A549 (cell line): ENCODE results near the gene PTGFRN. TPM values are rescaled to one million over a fixed set of nuclear protein-coding genes. Genes with fewer than 3 reads are reported as not detected.
A peak's percentile ranks its signal among the peaks of the same experiment; 100 is the strongest.

Experiments
- ATAC-seq, 2 experiments: fragments of 200-7000 bp in 1 of 2; fragments of >200 bp in 1 of 2; cut with Nextera tagmentation in 1 of 2; cut with Tn5 transposase in 1 of 2; 3 replicates each; pipeline versions ENCODE4 v1.8.0 to v1.9.1; 2018 to 2020; ENCODE audit warnings: mild to moderate bottlenecking in 1 of 2, moderate library complexity in 1 of 2
- CTCF ChIA-PET: fragments of 300-600 bp; sonication (Branson Sonifier 250); formaldehyde crosslinking; extraction: SDS; loops from one replicate; lab custom pipeline; 2021; ENCODE audit warnings: antibody characterized with exemption, inconsistent platforms; lab: Yijun Ruan, JAX
- POLR2A ChIA-PET: fragments of 350-600 bp; formaldehyde crosslinking; extraction: SDS; loops from one replicate; lab custom pipeline; 2021; ENCODE audit warnings: antibody characterized with exemption, inconsistent platforms; lab: Yijun Ruan, JAX
- DNase-seq, 2 experiments: peaks; one replicate each; pipeline versions ENCODE4 v3.0.0 to v3.0.0-alpha.2; 2011 to 2016; ENCODE audit warnings: low read depth in 1 of 2, low spot score in 1 of 2
- FAIRE-seq: peaks from 2 replicates; lab custom pipeline; 2011; peaks lifted over from hg19 to GRCh38; lab: Jason Lieb, UNC
- H3K27ac ChIP-seq, 2 experiments: fragments of >200 bp; sonication (Bioruptor Twin); formaldehyde crosslinking; 3 replicates each; pipeline ENCODE4 v1.5.1; 2016 to 2017
- H3K4me1 ChIP-seq: fragments of >200 bp; sonication (Bioruptor Twin); formaldehyde crosslinking; 3 replicates; pipeline ENCODE4 v1.6.1; 2016
- H3K4me2 ChIP-seq: fragments of >200 bp; sonication (Bioruptor Twin); formaldehyde crosslinking; 3 replicates; pipeline ENCODE4 v1.6.1; 2016
- H3K4me3 ChIP-seq: fragments of >200 bp; sonication (Bioruptor Twin); formaldehyde crosslinking; 3 replicates; pipeline ENCODE4 v1.5.1; 2016
- H3K9me3 ChIP-seq: fragments of >200 bp; sonication (Bioruptor Twin); formaldehyde crosslinking; 3 replicates; pipeline ENCODE4 v1.6.1; 2016
- BHLHE40 ChIP-seq: IDR thresholded peaks from 2 replicates; pipeline ENCODE4 v1.6.1; 2012; ENCODE audit warnings: low read depth, low read length, inconsistent platforms
- CTCF ChIP-seq: fragments of >200 bp; sonication (Bioruptor Twin); formaldehyde crosslinking; IDR thresholded peaks from 3 replicates; pipeline ENCODE4 v1.5.1; 2016
- E2F6 ChIP-seq: IDR thresholded peaks from 2 replicates; pipeline ENCODE4 v1.6.1; 2012; ENCODE audit warnings: low read depth, borderline replicate concordance
- GATA3 ChIP-seq: IDR thresholded peaks from 2 replicates; pipeline ENCODE4 v1.6.1; 2012; ENCODE audit warnings: borderline replicate concordance
- HOXB13 ChIP-seq: fragments of 250-450 bp; sonication (Bioruptor Pico); IDR thresholded peaks from 2 replicates; pipeline ENCODE4 v1.5.0; 2020; ENCODE audit warnings: low read depth, mild to moderate bottlenecking, moderate library complexity
- JUN ChIP-seq, 2 experiments: fragments of >200 bp; sonication (Bioruptor Twin); formaldehyde crosslinking; IDR thresholded peaks; 2 replicates in 1 of 2; 3 replicates in 1 of 2; pipeline ENCODE4 v1.6.1; 2016 to 2017
- MAZ ChIP-seq: fragments of 150-350 bp; IDR thresholded peaks from 2 replicates; pipeline ENCODE4 v1.6.1; 2014; ENCODE audit warnings: antibody characterized with exemption, low read depth, low read length, borderline replicate concordance
- NR3C1 ChIP-seq: fragments of >200 bp; sonication (Bioruptor Twin); formaldehyde crosslinking; IDR thresholded peaks from 3 replicates; pipeline ENCODE4 v1.6.1; 2017
- TFCP2L1 ChIP-seq: fragments of 250-450 bp; sonication (Bioruptor Pico); IDR thresholded peaks from 2 replicates; pipeline ENCODE4 v1.5.0; 2021; ENCODE audit warnings: mild to moderate bottlenecking
- ZFP36 ChIP-seq: fragments of 450-650 bp; IDR thresholded peaks from 2 replicates; pipeline ENCODE4 v1.6.1; 2014; ENCODE audit warnings: borderline replicate concordance; ENCODE audit not compliant: partially characterized antibody
- WGBS: methylation state at CpG from one replicate; pipeline ENCODE4 v1.1.6; 2017; ENCODE audit errors: missing lambda C conversion rate; 5-methylcytosine and 5-hydroxymethylcytosine counted together
- polyA plus RNA-seq, 4 experiments: library from polyadenylated mRNA; depleted of rRNA in 3 of 4; stranded (reverse); fragments of >200 nt; fragmentation: RNase III in 1 of 4; extraction: RNeasy Plus Mini Kit Qiagen cat#74134 plus additional on column Dnase treatment in 1 of 4; gene quantifications; 2 replicates in 3 of 4; 3 replicates in 1 of 4; pipeline ENCODE4 v1.2.3, GENCODE V29; 2011 to 2017

Gene PTGFRN
- polyA plus RNA-seq, 2 of the 4 experiments (the other 2 are of a cell fraction) = 17.4 to 39.0 TPM

- no peak for FAIRE-seq
- ATAC-seq = peak in 1 of 2 experiments; percentile 44; a peak in 3 of 6 replicates
- TF ChIP-seq BHLHE40 = no peak
- TF ChIP-seq GATA3 = no peak
- TF ChIP-seq JUN (IDR thresholded peaks at IDR 0.05) = no peak
- DNase-seq = no peak
- Histone ChIP-seq H3K4me2 (0 out of 3 replicates have a peak overlapping the region, but pooled peaks have one; percentile 10), H3K4me1 (peaks cover 41% of the 10 kb centered on the region), H3K27ac (peak overlapping the region; percentile 68 to 81; a peak in 5 of 6 replicates), H3K4me3 (no peak overlapping the region), H3K9me3 (0 out of 3 replicates have a peak, but pooled peaks cover 3% of the 10 kb centered on the region)
- ChIA-PET CTCF (interaction anchor here (0.7 to 1.9 kb wide), 3 partner anchors 130 to 177 kb away, joined by 3 to 7 read pairs (median 3); no protein-coding TSS in a partner anchor), POLR2A (no interaction called here)
- WGBS = 81% methylated on average over 5 of the region's 5 CpGs
These were observed 7.7 kb upstream of the PTGFRN start for GRCh38 chr1:116902027-116902426.

GRCh38 chr1:116902723-116903383, 6.9 kb upstream of the PTGFRN start:
- 0 out of 3 replicates have a peak, but pooled peaks cover 3% of the 10 kb centered on the region for H3K9me3 ChIP-seq
- FAIRE-seq (no peak), DNase-seq (no peak), ATAC-seq (no peak; a peak in 1 of 6 replicates)
- CTCF ChIA-PET = interaction anchor here (0.8 to 1.9 kb wide), 2 partner anchors 130 to 166 kb away, joined by 3 to 7 read pairs; no protein-coding TSS in a partner anchor
- H3K27ac ChIP-seq = peak overlapping the region; percentile 68 to 81; a peak in 5 of 6 replicates
- POLR2A ChIA-PET = no interaction called here
- H3K4me3 ChIP-seq = no peak overlapping the region
- peaks cover 41% of the 10 kb centered on the region for H3K4me1 ChIP-seq
- WGBS = 78% methylated on average over 3 of the region's 3 CpGs
- no peak overlapping the region for H3K4me2 ChIP-seq
- TF ChIP-seq MAZ (no peak), HOXB13 (CRISPR knock-in tag) (no peak), ZFP36 (no peak)

GRCh38 chr1:116904791-116905320, 4.9 kb upstream of the PTGFRN start:
- no peak overlapping the region for H3K27ac ChIP-seq
- DNase-seq = no peak
- ChIA-PET CTCF (no interaction called here), POLR2A (no interaction called here)
- ATAC-seq = no peak
- TF ChIP-seq CTCF = no peak
- no peaks in the 10 kb centered on the region for H3K9me3 ChIP-seq
- 7% methylated on average over 2 of the region's 2 CpGs for WGBS
- peaks cover 39% of the 10 kb centered on the region for H3K4me1 ChIP-seq
- no peak overlapping the region for H3K4me3 ChIP-seq
- no peak overlapping the region for H3K4me2 ChIP-seq
- FAIRE-seq = no peak

GRCh38 chr1:116906812-116907211, 2.9 kb upstream of the PTGFRN start:
- peaks cover 25% of the 10 kb centered on the region for H3K4me1 ChIP-seq
- no peak for TF ChIP-seq TFCP2L1 (CRISPR knock-in tag)
- TF ChIP-seq E2F6 = no peak
- TF ChIP-seq, all 56 proteins: peak for 0
- DNase-seq (no peak), FAIRE-seq (no peak), ATAC-seq (no peak)
- CTCF ChIA-PET = no interaction called here
- H3K4me2 ChIP-seq = no peak overlapping the region
- POLR2A ChIA-PET = no interaction called here
- 88% methylated on average over 3 of the region's 3 CpGs for WGBS
- H3K27ac ChIP-seq = no peak overlapping the region
- no peaks in the 10 kb centered on the region for H3K9me3 ChIP-seq
- H3K4me3 ChIP-seq = no peak overlapping the region

GRCh38 chr1:116907351-116907750, 2.4 kb upstream of the PTGFRN start:
- H3K27ac ChIP-seq = no peak overlapping the region
- 87% methylated on average over 3 of the region's 3 CpGs for WGBS
- H3K4me3 ChIP-seq = no peak overlapping the region

More at GRCh38 chr1:116907351-116907750, 2.4 kb upstream of the PTGFRN start:
- CTCF ChIA-PET = no interaction called here
- no peak overlapping the region for H3K4me2 ChIP-seq
- POLR2A ChIA-PET = no interaction called here
- H3K9me3 ChIP-seq = no peaks in the 10 kb centered on the region
- peaks cover 20% of the 10 kb centered on the region for H3K4me1 ChIP-seq
- DNase-seq (no peak), FAIRE-seq (no peak), ATAC-seq (no peak)
- TF ChIP-seq NR3C1 = no peak
- TF ChIP-seq, all 56 proteins: peak for 0
